GM20000 (cell line): ENCODE results near the gene PTEN.

Experiments
- DNase-seq: peaks from one replicate; pipeline ENCODE4 v3.0.0; 2012; ENCODE audit warnings: low spot score
- TF ChIP-seq, protein P1 (sequence below): IDR thresholded peaks from 2 replicates; pipeline ENCODE4 v1.5.1; 2012; ENCODE audit warnings: mild to moderate bottlenecking, control low read depth; ENCODE audit errors: extremely low read depth, missing control alignments

PTEN gene

DNA sequence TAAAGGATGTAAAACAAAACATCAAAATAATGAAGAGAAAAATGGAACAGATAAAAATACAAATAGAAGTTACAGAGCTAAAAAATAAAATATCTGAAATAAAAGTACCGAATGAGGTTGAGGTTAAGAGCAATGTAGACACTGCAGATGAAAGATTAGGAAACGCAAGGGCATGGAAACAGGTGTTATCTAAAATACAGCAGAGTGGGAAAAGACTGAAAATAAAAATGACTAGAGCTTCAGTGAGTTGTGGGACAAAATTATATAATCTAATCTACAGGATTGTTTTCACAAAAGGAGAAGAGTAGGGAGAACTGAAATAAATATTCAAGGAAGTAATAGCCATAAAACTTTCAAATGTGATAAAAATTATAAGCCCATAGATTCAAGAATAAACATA is 123.8 kb downstream of the PTEN start:
- TF ChIP-seq, protein P1, sequence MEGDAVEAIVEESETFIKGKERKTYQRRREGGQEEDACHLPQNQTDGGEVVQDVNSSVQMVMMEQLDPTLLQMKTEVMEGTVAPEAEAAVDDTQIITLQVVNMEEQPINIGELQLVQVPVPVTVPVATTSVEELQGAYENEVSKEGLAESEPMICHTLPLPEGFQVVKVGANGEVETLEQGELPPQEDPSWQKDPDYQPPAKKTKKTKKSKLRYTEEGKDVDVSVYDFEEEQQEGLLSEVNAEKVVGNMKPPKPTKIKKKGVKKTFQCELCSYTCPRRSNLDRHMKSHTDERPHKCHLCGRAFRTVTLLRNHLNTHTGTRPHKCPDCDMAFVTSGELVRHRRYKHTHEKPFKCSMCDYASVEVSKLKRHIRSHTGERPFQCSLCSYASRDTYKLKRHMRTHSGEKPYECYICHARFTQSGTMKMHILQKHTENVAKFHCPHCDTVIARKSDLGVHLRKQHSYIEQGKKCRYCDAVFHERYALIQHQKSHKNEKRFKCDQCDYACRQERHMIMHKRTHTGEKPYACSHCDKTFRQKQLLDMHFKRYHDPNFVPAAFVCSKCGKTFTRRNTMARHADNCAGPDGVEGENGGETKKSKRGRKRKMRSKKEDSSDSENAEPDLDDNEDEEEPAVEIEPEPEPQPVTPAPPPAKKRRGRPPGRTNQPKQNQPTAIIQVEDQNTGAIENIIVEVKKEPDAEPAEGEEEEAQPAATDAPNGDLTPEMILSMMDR: no peak
- no peak for DNase-seq

DNA sequence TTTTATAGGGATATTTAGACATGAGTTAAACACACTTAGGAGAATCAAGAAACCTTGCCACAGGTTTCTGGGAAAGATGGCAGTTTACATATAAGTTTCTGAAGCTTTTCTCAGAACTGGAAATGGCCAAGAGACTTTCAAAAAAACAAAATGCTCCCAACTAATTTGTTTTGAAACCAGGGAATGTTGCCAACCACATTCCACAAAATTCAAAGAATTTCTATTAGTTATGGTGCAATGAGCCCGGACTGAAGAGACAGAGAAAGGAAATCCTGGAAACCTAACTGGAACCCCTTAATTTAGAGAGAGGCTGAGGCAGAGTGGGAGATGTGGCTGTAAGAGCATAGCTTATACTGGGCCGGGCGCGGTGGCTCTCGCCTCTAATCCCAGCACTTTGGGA is 128.5 kb downstream of the PTEN start:
- no peak for DNase-seq
- TF ChIP-seq, protein P1: no peak

DNA sequence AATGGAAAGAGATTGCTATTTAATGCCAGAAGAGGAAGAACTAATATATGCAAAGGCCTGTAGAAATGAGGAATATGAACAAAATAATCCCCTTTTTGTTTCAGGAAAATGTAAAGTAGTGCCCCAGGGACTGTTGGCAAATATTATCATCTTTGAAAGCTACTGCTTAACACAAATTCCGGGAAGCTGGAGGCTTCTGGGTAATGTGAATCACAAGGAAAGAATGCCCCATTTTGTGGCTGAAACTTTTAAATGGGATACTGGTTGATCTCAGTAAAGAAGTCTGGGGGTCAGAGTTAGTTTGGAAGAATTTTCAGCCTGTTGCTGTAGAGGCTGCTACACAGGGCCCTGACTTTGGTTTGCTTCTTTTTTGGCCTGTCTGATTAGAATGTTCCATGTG is 141.0 kb downstream of the PTEN start:
- TF ChIP-seq, protein P1: no peak
- no peak for DNase-seq

DNA sequence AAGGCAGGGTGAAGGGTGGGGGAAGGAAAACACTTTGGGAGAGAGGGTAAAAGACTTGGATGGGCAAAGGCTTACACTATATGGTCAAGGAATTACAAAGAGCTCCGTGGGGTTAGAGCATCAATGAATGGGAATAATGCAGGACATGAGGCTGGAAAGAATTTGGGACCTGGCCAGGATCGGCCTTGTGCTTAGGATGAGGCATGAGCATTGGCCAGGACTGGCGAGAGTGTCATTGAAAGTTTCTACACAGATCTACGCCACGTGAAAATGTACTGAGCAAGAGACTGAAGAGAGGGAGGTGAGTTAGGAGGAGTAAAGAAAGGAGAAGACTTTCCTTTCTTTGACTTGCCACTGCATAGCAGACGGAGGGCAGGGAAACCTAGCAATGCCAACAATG is 142.8 kb downstream of the PTEN start:
- DNase-seq: no peak
- TF ChIP-seq, protein P1: no peak

DNA sequence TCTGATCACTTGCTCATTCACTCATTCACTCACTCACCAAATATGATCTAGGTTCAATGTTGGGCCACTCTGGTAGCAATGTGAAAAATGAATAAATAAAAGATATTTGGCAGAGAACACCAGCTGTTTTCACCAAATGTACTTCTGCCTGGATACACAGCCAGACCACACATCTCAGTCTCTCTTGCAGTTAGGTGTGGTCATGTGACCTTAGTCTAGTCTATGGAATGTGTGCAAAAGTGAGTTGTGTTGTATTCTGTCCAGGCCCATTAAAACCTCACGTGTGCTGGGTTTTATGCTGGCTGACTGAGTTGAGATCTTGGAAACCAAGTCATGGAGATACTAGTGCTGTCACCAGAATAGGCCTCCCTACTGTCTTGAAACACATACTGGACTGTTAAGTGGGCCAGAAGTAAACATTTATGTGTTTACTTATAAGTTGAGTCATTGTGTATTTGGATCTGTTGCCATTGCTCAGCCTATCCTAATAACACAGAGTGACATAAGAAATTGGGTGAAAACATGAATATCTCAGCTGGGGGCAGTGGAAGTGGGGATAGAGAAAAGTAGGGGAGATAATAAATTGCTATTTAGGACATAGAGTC is 145.5 kb downstream of the PTEN start:
- TF ChIP-seq, protein P1: no peak
- no peak for DNase-seq

DNA sequence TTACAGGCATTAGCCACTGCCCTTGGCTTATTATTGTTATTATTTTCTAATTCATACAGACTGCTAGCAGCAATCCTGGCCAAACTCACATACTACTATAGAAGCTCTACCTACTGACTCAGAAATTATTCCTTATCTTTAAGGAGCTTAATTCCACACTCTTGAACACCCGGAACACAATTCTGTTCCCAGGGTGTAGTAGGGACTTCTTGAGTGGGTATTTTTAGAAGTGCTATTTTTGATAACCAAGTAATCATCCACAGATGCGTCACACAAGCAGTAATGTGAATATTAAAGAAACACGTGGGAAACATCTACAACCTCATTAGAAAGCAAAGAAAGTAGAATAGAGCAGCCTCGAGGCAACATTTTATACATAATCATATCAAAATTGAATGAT is 149.2 kb downstream of the PTEN start:
- TF ChIP-seq, protein P1: no peak
- DNase-seq: no peak

DNA sequence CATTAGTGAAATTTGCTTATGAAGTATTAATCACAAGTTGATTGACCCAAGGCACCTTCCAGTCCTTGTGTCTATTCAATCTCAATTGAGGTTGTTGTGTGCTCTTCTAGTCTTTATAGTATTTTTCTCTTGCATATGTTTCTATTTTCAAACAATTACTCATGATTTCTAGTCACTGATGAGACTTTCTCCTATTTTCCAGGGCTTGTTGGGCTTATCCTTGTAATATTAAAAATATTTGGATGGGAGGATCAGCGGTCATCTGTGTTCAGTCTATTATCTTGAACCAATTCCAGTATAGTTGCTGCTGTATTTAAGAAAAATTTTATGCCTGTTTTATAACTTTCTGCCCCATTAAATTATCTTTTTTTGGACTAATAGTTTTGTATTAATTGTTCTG is 154.4 kb downstream of the PTEN start:
- TF ChIP-seq, protein P1: no peak

More for the DNA sequence above, 154.4 kb downstream of the PTEN start:
- no peak for DNase-seq
